ENCODE results near the gene DENND5A.

- TF ChIP-seq CTCF (IDR thresholded peaks at IDR 0.05; ENCODE audit: low read depth, low read length, missing input control), result no peak
- TF ChIP-seq TAF1 (conservative IDR thresholded peaks at IDR 0.05), result no peak
- TF ChIP-seq RXRA (IDR thresholded peaks at IDR 0.05), result no peak
- TF ChIP-seq MAX (IDR thresholded peaks at IDR 0.05), result no peak
- TF ChIP-seq RAD21 (IDR thresholded peaks at IDR 0.05), result no peak
- no peak for TF ChIP-seq YY1 (IDR thresholded peaks at IDR 0.05)
- no peak for TF ChIP-seq REST (IDR thresholded peaks at IDR 0.05)
- TF ChIP-seq SP1 (IDR thresholded peaks at IDR 0.05), result no peak
- no peak for TF ChIP-seq FOXA2 (IDR thresholded peaks at IDR 0.05)
- no peak for TF ChIP-seq ZBTB33 (IDR thresholded peaks at IDR 0.05)
- no peak for TF ChIP-seq GABPA (IDR thresholded peaks at IDR 0.05 in 1 of 2, conservative IDR thresholded peaks at IDR 0.05 in 1 of 2)
- no peak for TF ChIP-seq JUND (IDR thresholded peaks at IDR 0.05)
These were observed 125.4 kb downstream of the DENND5A start for GRCh38 chr11:9139628-9140357.

Measured in liver (tissue), 3 donors.